Sigmoid colon (tissue), 7 donors: ENCODE measurements around the gene TOMM40. TPM values are rescaled to one million over a fixed set of nuclear protein-coding genes. Genes with fewer than 3 reads are reported as not detected.

Source experiments
- DNase-seq: peaks from one replicate; pipeline ENCODE4 v3.0.0-alpha.2; 2019
- H3K27ac ChIP-seq, 4 donors: fragments of 200-600 bp; sonication (generic); one replicate each; pipeline ENCODE4 v1.5.1; 2016 to 2019; ENCODE audit warnings: mild to moderate bottlenecking in 1 of 4
- H3K27me3 ChIP-seq, 3 donors: fragments of 200-600 bp; sonication (generic); one replicate each; pipeline ENCODE4 v1.5.1; 2019; ENCODE audit warnings: mild to moderate bottlenecking in 1 of 3
- H3K36me3 ChIP-seq, 4 donors: fragments of 200-600 bp; sonication (generic); one replicate each; pipeline ENCODE4 v1.5.1; 2016 to 2019
- H3K4me1 ChIP-seq, 4 donors: fragments of 200-600 bp; sonication (generic); one replicate each; pipeline ENCODE4 v1.5.1; 2017 to 2019
- H3K4me3 ChIP-seq, 4 donors: fragments of 200-600 bp; sonication (generic); one replicate each; pipeline ENCODE4 v1.5.1; 2017 to 2019; ENCODE audit warnings: mild to moderate bottlenecking in 2 of 4, moderate library complexity in 1 of 4
- H3K9me3 ChIP-seq, 4 donors: fragments of 200-600 bp in 3 of 4; sonication (generic) in 3 of 4; one replicate each; pipeline versions ENCODE4 v1.5.1 to v1.6.1; 2013 to 2019
- EP300 ChIP-seq, 4 donors: sonication (generic); formaldehyde crosslinking; IDR thresholded peaks; one replicate each; pipeline ENCODE4 v1.6.1; 2017; ENCODE audit warnings: antibody characterized with exemption in 4 of 4
- POLR2A ChIP-seq, 2 donors: fragments of 450-650 bp; IDR thresholded peaks; one replicate each; pipeline ENCODE4 v1.6.1; 2016; ENCODE audit warnings: antibody characterized with exemption in 2 of 2, mild to moderate bottlenecking in 2 of 2, moderate library complexity in 2 of 2
- POLR2AphosphoS5 ChIP-seq, 4 donors: sonication (generic); formaldehyde crosslinking; IDR thresholded peaks; one replicate each; pipeline ENCODE4 v1.6.1; 2017; ENCODE audit warnings: antibody characterized with exemption in 4 of 4
- WGBS, 2 donors: extraction: QIAGEN DNeasy Blood & Tissue Kit; methylation state at CpG; one replicate each; pipeline ENCODE4 v1.1.7; 2013; 5-methylcytosine and 5-hydroxymethylcytosine counted together
- intact Hi-C: fragments of 100-400 bp; cut with DNase I; formaldehyde crosslinking; loops from one replicate; pipeline ENCODE4 v1.15.1; 2023
- polyA plus RNA-seq, 3 donors: library from polyadenylated mRNA; stranded (reverse); fragments of 200-250 nt; gene quantifications; one replicate each; pipeline ENCODE4 v1.2.3, GENCODE V29; 2013
- total RNA-seq, 4 donors: library from RNA; depleted of rRNA; stranded (reverse); fragments of >200 nt; gene quantifications; one replicate each; pipeline ENCODE4 v1.1.0, GENCODE V29; 2016
- TF ChIP-seq, protein P1 (sequence below), 4 experiments: fragments of 450-650 bp in 3 of 4; fragments of 200-600 bp in 1 of 4; IDR thresholded peaks; one replicate each; pipeline ENCODE4 v1.5.1; 2016 to 2019; ENCODE audit warnings: antibody characterized with exemption in 4 of 4, mild to moderate bottlenecking in 3 of 4, moderate library complexity in 2 of 4
- donor health status: healthy with polysubstance abuse.
- donor health status: Bipolar disorder and iron deficiency.
- donor health status: healthy.

The TOMM40 gene
- total and polyA plus RNA-seq, 7 donors = 21.6 to 76.8 (median 32.4) TPM

DNA sequence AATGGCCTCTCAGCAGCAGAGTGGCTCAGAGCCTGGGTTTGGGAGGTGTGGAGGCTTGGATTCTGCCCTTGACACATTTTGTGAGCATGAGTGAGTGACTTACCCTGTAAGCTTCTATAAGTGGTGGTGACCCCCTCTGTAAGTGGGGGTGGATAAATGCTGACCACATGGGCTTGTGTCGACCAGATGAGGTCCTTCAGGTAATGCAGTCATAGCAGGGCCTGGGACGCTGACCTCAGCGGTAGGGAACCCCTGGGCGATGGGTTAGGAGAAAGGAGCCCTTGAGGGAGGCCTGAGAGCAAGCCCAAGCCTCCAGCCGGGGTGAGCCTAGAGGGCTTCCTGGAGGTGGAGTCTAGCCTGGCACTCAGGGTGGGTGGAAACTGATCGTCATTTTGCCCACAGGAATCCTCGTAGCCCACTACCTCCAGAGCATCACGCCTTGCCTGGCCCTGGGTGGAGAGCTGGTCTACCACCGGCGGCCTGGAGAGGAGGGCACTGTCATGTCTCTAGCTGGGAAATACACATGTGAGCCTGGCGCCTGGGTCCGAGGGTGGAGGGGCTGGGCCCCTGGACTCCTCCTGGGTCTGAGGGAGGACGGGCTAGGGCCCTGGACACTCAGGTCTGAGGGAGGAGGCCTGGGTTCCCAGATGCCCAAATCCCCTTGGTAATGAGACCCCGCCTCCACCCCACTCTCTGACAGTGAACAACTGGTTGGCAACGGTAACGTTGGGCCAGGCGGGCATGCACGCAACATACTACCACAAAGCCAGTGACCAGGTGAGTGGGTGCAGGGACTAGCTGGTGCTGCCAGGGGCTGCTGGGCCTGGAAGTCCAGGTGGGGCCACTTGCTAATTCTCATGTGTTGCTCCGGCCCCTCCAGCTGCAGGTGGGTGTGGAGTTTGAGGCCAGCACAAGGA lies 9.5 kb downstream of the TOMM40 start:
- no peak for DNase-seq
- 94 to 95% methylated on average over 19 of the region's 19 CpGs for WGBS, 2 donors
- TF ChIP-seq, protein P1, sequence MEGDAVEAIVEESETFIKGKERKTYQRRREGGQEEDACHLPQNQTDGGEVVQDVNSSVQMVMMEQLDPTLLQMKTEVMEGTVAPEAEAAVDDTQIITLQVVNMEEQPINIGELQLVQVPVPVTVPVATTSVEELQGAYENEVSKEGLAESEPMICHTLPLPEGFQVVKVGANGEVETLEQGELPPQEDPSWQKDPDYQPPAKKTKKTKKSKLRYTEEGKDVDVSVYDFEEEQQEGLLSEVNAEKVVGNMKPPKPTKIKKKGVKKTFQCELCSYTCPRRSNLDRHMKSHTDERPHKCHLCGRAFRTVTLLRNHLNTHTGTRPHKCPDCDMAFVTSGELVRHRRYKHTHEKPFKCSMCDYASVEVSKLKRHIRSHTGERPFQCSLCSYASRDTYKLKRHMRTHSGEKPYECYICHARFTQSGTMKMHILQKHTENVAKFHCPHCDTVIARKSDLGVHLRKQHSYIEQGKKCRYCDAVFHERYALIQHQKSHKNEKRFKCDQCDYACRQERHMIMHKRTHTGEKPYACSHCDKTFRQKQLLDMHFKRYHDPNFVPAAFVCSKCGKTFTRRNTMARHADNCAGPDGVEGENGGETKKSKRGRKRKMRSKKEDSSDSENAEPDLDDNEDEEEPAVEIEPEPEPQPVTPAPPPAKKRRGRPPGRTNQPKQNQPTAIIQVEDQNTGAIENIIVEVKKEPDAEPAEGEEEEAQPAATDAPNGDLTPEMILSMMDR (IDR thresholded peaks at IDR 0.05) = no peak
- TF ChIP-seq POLR2A (IDR thresholded peaks at IDR 0.05) (no peak), EP300 (IDR thresholded peaks at IDR 0.05) (no peak), POLR2AphosphoS5 (IDR thresholded peaks at IDR 0.05) (no peak)
- Histone ChIP-seq H3K27me3 (peaks cover 5 to 12% (median 11%) of the 10 kb centered on the region in 3 donors), H3K4me3 (no peak overlapping the region), H3K9me3 (no peaks in the 10 kb centered on the region), H3K4me1 (peaks cover 0 to 5% (median 3%) of the 10 kb centered on the region in 4 donors), H3K36me3 (peaks cover 12 to 66% (median 34%) of the 10 kb centered on the region in 4 donors), H3K27ac (no peak overlapping the region)
- intact Hi-C loops = no loop called here

DNA sequence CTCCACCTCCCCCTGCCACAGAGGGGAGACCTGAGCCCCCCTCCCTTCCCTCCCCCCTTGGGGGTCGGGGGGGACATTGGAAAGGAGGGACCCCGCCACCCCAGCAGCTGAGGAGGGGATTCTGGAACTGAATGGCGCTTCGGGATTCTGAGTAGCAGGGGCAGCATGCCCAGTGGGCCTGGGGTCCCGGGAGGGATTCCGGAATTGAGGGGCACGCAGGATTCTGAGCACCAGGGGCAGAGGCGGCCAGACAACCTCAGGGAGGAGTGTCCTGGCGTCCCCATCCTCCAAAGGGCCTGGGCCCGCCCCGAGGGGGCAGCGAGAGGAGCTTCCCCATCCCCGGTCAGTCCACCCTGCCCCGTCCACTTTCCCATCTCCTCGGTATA lies 12.2 kb downstream of the TOMM40 start:
- peaks cover 0 to 40% (median 16%) of the 10 kb centered on the region in 4 donors for H3K36me3 ChIP-seq
- intact Hi-C loops = loop anchor here (1.0 kb wide), 1 partner anchor 48 kb away; no protein-coding TSS in a partner anchor
- DNase-seq = no peak

GRCh38 chr19:44903602-44904425 lies 12.8 kb downstream of the TOMM40 start:
- intact Hi-C loops = loop anchor here (1.0 kb wide), 1 partner anchor 47 kb away; no protein-coding TSS in a partner anchor
- Histone ChIP-seq H3K27me3 (peaks cover 9 to 34% (median 24%) of the 10 kb centered on the region in 3 donors), H3K36me3 (peaks cover 0 to 35% (median 15%) of the 10 kb centered on the region in 4 donors), H3K27ac (no peak overlapping the region), H3K4me3 (no peak overlapping the region), H3K9me3 (no peaks in the 10 kb centered on the region), H3K4me1 (peaks cover 0 to 6% (median 5%) of the 10 kb centered on the region in 4 donors)
- 10 to 24% methylated on average over 24 of the region's 24 CpGs for WGBS, 2 donors
- peak; percentile 82 for DNase-seq
- TF ChIP-seq POLR2A (IDR thresholded peaks at IDR 0.05) (no peak), EP300 (IDR thresholded peaks at IDR 0.05) (no peak), POLR2AphosphoS5 (IDR thresholded peaks at IDR 0.05) (no peak)
- TF ChIP-seq, protein P1 (IDR thresholded peaks at IDR 0.05) = peak; percentile 82 to 100 (median 96)

More for the DNA sequence above, 12.2 kb downstream of the TOMM40 start:
- TF ChIP-seq, protein P1 (IDR thresholded peaks at IDR 0.05) = no peak
- TF ChIP-seq EP300 (IDR thresholded peaks at IDR 0.05) = no peak
- no peak for TF ChIP-seq POLR2AphosphoS5 (IDR thresholded peaks at IDR 0.05)
- no peak for TF ChIP-seq POLR2A (IDR thresholded peaks at IDR 0.05)
- peaks cover 0 to 6% (median 5%) of the 10 kb centered on the region in 4 donors for H3K4me1 ChIP-seq
- peaks cover 9 to 34% (median 24%) of the 10 kb centered on the region in 3 donors for H3K27me3 ChIP-seq
- no peaks in the 10 kb centered on the region for H3K9me3 ChIP-seq
- WGBS, 2 donors = 73 to 82% methylated on average over 15 of the region's 15 CpGs
- no peak overlapping the region for H3K27ac ChIP-seq
- H3K4me3 ChIP-seq = no peak overlapping the region

- Histone ChIP-seq H3K4me1 (peaks cover 0 to 6% (median 5%) of the 10 kb centered on the region in 4 donors), H3K9me3 (no peaks in the 10 kb centered on the region), H3K27ac (no peak overlapping the region), H3K27me3 (peaks cover 9 to 34% (median 24%) of the 10 kb centered on the region in 3 donors), H3K36me3 (peaks cover 0 to 35% (median 15%) of the 10 kb centered on the region in 4 donors), H3K4me3 (no peak overlapping the region)
- no peak for DNase-seq
- TF ChIP-seq POLR2A (IDR thresholded peaks at IDR 0.05) = no peak
- TF ChIP-seq POLR2AphosphoS5 (IDR thresholded peaks at IDR 0.05) = peak in 1 of 4 donors; percentile 8
- 40 to 71% methylated on average over 12 of the region's 12 CpGs for WGBS, 2 donors
- intact Hi-C loops = no loop called here
These were observed 13.5 kb downstream of the TOMM40 start for GRCh38 chr19:44904426-44904994.
